Measurements from ENCODE around the gene MBD3.

DNA sequence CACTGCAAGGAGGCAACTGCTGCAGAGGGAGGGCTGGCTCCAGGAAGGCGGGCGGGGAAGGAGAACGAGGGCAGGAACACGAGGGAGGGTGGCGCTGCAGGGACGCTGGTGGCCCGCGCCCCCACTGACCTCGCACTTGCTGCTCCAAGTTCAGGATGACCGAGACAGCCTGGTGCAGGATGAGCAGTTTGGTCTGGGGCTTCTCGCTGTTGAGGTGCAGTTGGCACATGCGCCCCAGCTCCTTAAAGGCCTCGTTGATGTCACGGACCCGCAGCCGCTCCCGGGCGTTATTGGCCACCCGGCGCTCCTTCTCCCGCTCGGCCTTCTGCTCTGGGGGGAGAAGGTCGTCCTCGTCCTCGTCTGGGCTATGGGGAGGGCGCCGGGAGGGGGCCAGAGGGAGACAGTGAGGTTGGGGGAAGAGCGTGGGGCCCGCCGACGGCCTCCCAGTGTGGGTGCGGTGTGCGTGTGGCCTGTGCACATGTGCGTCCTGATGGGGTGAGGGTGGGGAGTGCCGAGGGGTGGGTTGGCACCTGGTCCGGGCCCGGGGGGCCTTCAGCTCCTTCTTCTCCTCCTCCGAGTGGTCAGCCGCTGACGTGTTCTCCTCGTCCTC lies 22.6 kb upstream of the MBD3 start:
- TF ChIP-seq CTCF (IDR thresholded peaks at IDR 0.05) (no peak), POLR2AphosphoS5 (IDR thresholded peaks at IDR 0.05) (no peak), POLR2A (IDR thresholded peaks at IDR 0.05) (no peak), EP300 (IDR thresholded peaks at IDR 0.05) (no peak)
